GM12873 (cell line): ENCODE measurements around the gene CCNB1.

Experiments used
- CTCF ChIP-seq: IDR thresholded peaks from 2 replicates; pipeline ENCODE4 v1.5.1; 2012; ENCODE audit warnings: low read depth, mild to moderate bottlenecking, moderate library complexity, low read length, control low read depth; ENCODE audit not compliant: insufficient read depth; ENCODE audit errors: missing control alignments

CCNB1 gene

GRCh38 chr5:69160651-69161050 lies 6.3 kb upstream of the CCNB1 start:
- no peak for TF ChIP-seq CTCF

- no peak for TF ChIP-seq CTCF
These were observed 524 bp downstream of the CCNB1 start for GRCh38 chr5:69167493-69167855.

GRCh38 chr5:69167929-69168328 lies 979 bp downstream of the CCNB1 start:
- TF ChIP-seq CTCF = no peak

- TF ChIP-seq CTCF = no peak
These were observed 3.5 kb downstream of the CCNB1 start for GRCh38 chr5:69170495-69170894.

GRCh38 chr5:69170969-69171368 lies 4.0 kb downstream of the CCNB1 start:
- TF ChIP-seq CTCF = no peak

GRCh38 chr5:69184621-69185020 lies 17.7 kb downstream of the CCNB1 start:
- no peak for TF ChIP-seq CTCF

GRCh38 chr5:69187342-69187741 lies 20.4 kb downstream of the CCNB1 start:
- TF ChIP-seq CTCF = no peak

- TF ChIP-seq CTCF = no peak
These were observed 21.8 kb downstream of the CCNB1 start for GRCh38 chr5:69188811-69189161.
